GM21390 (cell line): ENCODE data around the gene NASP.

Experiments
- ATAC-seq: cut with Tn5 transposase; IDR thresholded peaks from one replicate; pipeline ENCODE4 v1.9.1; 2021; ENCODE audit not compliant: unreplicated experiment

NASP gene, protein sequence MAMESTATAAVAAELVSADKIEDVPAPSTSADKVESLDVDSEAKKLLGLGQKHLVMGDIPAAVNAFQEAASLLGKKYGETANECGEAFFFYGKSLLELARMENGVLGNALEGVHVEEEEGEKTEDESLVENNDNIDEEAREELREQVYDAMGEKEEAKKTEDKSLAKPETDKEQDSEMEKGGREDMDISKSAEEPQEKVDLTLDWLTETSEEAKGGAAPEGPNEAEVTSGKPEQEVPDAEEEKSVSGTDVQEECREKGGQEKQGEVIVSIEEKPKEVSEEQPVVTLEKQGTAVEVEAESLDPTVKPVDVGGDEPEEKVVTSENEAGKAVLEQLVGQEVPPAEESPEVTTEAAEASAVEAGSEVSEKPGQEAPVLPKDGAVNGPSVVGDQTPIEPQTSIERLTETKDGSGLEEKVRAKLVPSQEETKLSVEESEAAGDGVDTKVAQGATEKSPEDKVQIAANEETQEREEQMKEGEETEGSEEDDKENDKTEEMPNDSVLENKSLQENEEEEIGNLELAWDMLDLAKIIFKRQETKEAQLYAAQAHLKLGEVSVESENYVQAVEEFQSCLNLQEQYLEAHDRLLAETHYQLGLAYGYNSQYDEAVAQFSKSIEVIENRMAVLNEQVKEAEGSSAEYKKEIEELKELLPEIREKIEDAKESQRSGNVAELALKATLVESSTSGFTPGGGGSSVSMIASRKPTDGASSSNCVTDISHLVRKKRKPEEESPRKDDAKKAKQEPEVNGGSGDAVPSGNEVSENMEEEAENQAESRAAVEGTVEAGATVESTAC

DNA sequence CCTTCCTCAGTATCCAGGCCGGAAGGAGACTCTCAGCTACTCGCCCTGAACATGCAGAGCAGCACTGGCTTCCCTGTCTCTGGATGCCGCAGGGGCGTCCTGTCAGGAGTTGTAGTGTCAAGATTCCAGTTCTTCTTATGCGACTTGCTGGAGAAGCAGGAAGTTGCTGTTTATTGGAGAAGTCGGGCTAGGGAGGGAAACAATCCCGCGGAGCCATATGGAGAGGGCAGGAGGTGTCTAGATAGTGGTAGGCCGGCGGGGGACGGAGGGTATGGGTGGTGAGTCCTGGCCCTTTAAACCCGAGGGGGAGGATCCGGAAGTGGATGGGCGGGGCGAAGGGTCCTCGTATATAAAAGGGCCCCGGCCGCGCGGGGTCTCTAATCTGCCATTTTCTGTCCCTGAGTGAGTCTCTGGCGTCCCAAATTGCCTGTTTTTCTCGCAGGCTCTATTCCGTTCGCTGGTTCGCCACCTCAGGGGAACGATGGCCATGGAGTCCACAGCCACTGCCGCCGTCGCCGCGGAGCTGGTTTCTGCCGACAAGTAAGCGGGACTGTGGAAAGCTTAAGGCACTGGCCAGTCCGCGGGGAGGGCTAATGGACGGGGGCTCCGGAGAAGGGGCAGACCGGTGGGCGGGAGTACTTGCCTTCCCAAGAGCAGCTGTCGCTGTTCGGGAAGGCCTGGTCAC, at the start of gene NASP:
Gene NASP (plus strand): TSS at position 376 of the 685 bp plus-strand sequence. CDS start 106 bp downstream, at position 482.
- peak; percentile 43 for ATAC-seq

- no peak for ATAC-seq
Measured at GRCh38 chr1:45535988-45536766, 47.7 kb upstream of the NASP start.

DNA sequence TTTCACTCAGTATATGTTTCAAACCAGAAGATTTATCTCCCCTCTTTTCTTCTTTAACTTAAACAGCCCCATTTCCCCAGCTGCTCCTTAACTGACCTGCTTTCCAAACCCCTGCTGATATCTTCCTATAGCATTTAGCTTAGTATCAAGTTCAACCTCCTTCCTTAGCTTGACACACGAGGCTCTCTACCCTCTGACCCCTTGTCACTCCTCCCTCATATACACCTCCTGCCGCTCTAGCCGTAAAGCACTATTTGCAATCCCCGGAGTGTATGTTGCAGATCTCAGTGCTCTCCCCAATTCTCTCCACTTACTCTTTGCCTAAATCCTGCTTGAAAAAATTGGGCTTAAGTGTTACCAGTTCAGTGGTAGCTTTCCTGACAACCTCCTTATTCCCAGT, 47.0 kb upstream of the NASP start:
- no peak for ATAC-seq

DNA sequence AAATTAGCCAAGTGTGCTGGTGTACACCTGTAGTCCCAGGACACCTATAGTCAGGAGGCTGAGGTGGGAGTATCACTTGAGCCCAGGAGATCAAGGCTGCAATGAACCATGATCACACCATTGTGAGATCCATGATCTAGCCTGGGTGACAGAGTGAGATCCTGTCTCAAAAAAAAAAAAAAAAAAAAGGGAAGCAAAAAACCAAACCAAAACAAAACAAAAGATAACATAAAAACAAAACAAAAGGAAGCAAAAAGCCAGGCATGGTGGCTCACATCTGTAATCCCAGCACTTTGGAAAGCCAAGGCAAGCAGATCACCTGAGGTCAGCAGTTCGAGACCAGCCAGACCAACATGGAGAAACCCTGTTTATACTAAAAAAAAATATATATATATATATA, 42.6 kb upstream of the NASP start:
- no peak for ATAC-seq

DNA sequence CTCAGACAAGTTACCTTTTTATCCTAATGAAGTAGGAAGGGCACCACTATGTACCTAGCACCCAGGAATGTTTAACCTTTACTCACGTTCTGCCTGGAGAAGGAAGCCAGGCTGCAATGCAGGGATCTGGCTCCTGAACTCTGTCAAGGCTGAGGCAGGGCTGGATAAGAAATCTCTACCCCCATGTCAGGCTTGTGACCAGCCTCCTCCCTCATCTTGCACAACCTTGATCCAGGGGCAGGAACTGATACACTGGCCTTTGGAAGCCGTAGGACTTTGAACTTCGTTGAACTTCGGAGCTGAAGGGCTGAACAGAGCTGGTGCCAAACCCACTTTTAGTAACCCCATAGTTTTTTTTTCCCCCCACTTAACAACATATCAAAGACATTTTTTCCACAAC, 41.2 kb upstream of the NASP start:
- ATAC-seq: no peak

DNA sequence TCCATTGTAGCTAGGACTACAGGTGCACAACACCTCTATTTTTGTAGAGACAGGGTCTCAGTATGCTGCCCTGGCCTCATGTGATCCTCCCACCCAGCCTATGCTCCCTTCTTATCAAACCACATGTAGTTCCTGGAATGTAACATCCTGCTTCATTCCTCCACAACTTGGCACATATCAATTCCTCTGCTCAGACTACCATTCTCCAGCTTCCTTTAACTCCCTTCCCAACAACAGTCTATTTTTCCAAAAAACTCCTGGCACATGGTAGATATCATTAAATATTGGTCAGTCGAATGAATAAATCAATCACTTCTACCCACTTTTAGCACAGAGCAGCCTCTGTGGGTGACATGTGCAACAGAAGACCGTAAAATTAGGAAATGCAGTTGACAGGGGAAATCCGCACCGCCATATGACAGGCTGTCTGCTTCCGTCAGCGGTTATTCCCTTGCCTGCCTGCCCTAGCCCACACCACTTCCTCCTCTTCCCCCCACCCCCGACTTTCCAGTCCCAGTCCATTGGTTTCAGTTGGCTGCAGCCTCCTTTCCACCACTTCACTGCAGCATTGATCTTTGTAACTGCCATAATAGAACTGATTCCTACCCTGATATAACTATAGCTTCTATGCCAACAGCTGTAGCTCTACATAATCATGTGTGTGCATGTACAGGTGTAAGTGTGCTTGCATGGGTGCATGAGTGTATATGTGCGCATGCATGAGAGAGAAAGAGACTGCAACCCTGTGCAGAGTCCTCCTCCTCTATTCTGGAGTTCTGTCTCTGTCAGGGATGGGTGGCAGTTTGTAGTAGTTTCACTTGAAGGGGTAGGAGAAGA, 40.0 kb upstream of the NASP start:
- ATAC-seq: no peak

- ATAC-seq: no peak
Measured at GRCh38 chr1:45544530-45544929, 39.3 kb upstream of the NASP start.

GRCh38 chr1:45545019-45545493, 38.8 kb upstream of the NASP start:
- ATAC-seq: peak; percentile 69

DNA sequence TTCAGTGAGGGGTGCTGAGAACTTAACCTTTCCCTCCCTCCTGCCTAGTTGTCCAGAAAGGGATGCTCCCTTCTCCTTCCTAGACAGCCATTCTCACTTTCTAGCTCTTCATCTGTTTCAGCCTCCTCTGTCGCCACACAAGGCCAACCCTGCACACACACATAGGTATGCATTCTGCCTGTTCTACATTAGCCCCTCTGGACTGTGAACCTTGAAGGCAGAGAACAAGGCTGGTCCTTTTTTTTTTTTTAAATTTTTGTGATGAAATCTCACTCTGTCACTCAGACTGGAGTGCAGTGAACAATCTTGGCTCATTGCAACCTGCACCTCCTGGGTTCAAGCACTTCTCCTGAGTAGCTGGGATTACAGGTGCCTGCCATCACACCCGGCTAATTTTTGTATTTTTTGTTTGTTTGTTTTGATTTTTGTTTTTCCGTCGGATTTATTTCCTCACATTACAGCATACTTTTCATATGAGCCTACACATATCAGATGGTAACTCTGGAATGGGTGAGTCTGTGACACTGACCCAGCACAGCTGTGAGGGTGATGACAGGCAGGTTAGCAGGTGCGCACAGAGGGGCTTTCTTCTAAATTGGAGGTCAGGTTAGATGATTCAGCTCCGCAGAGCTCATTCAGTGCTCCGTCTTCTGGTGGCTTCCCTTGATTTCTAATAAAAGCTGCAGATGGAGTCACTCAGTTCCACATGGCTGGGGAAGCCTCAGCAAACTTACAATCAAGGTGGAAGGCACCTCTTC, 38.1 kb upstream of the NASP start:
- no peak for ATAC-seq

DNA sequence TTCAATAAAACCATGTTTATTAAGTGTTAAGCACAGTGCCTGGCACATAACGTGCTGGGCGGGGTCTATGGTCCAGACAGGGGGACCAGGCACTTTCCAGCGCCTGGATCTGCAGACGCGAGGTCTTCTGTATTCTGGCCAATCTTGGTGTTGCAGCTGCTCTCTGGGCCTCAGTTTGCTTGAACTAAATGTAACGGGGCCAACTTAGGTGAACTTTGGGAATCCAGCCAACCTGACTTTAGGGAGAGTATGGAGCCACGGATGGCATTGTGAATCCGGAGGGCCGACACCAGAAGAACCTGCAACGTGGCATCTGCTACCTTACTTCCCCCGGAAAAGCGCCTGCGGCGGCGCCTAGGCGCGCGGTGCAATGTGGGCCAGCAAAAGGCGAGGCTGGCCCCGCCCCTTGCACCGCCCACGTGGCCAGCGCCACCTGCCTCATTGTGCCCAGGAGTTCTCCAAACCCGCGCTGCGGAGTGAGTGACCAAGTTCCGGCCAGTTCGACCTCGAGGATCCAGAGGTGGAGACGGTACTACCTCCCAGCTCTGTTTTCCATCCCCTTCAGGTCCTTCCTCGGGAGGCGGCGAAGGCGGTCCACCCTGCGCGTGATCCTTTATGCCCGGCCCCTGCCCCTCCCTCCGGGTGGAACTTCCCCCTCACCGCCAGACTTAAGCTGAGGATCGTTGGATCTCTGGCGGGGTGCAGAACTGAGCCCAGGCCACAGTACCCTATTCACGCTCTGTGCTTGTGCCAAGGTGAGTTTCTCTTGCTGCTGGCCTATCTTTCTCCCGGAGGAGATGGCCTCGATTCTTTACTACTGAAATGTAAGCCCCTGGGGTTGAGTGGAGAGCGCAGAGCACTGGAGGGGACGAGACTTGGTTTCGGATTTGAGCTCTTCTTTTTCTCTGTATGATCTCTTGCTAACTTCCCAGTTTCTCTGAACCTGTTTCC, 33.2 kb upstream of the NASP start, which contains the start of gene AKR1A1:
Gene AKR1A1 (plus strand): TSS at position 426 of the 951 bp plus-strand sequence. CDS start 10,969 bp downstream, outside the sequence.
- peak; percentile 76 for ATAC-seq

GRCh38 chr1:45551684-45552083, 32.2 kb upstream of the NASP start:
- no peak for ATAC-seq

DNA sequence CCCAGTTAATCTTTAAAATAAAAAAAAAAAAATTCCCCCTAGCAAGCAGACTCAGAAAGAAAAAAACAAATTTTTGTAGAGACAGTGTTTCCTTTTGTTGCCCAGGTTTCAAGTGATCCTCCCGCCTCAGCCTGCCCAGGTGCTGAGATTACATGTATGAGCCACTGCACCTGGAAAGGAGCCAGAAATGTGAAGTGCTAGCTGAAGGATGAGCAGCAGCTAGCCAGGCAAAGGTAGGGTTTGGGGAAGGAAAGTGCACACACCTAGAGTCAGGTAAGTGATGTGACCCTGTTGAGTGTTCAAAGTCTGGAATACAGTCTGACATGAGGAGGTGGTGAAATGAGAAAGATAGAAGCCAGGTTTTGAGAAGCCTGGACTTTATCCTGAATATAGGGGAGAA, 31.5 kb upstream of the NASP start:
- no peak for ATAC-seq

- no peak for ATAC-seq
Measured at GRCh38 chr1:45554198-45554597, 29.6 kb upstream of the NASP start.

- ATAC-seq: no peak
Measured at GRCh38 chr1:45557422-45557944, 26.4 kb upstream of the NASP start.

DNA sequence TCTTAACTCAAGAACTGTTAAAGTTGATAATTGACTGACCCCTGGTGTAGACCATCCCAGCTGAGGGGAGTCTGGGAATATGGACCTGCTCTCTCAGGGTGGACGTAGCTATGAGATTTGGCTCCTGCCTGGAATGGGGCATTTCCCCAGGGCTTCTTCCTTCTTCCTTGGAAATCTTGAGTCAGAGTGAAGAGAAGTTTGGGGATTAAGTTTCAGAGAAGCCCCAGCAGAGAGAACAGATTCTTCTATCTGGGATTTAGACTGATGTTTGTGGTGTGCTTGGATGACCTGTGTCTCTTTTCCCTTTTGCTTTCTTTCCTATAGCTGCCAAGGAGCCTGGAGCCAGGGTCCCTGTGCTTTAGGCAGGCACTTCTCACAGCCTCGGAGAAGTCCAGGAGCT, 20.0 kb upstream of the NASP start:
- no peak for ATAC-seq

DNA sequence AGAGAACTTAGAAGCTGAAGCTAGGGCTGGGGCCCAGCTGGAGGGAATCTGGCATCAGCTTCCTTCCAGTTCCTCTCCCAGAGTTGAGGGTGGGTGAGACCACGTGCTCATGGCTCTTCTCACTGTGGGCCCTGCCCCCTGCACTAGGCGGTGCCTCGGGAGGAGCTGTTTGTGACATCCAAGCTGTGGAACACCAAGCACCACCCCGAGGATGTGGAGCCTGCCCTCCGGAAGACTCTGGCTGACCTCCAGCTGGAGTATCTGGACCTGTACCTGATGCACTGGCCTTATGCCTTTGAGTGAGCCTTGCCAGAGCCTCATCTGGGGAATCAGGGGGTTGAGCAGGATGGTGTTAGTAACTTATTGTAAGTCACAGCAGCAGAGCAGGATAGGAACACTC, 17.1 kb upstream of the NASP start:
- ATAC-seq: no peak

DNA sequence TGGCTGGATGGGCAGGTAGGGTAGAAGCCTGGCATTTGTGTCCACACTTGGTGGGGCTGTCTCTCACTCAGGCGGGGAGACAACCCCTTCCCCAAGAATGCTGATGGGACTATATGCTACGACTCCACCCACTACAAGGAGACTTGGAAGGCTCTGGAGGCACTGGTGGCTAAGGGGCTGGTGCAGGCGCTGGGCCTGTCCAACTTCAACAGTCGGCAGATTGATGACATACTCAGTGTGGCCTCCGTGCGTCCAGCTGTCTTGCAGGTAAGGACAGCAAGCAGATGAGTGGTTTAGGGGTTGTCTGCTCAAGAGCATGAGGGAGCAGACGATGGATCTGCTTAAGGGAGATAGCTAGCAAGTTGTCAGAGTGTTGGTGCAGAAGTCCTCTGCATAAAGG, 15.9 kb upstream of the NASP start:
- ATAC-seq: no peak

GRCh38 chr1:45568421-45568820, 15.4 kb upstream of the NASP start:
- no peak for ATAC-seq
